ENCODE results near the gene MYO9B.

The MYO9B gene

GRCh38 chr19:17111766-17112165 is 36.2 kb downstream of the MYO9B start:
- TF ChIP-seq CTCF (conservative IDR thresholded peaks at IDR 0.05; ENCODE audit: control insufficient read depth, insufficient read depth, low read depth, low read length), result no peak
- H3K4me3 ChIP-seq (ENCODE audit: control insufficient read depth, low read depth, low read length), result no peak overlapping the region
- no peak for DNase-seq (ENCODE audit: low read depth)

DNA sequence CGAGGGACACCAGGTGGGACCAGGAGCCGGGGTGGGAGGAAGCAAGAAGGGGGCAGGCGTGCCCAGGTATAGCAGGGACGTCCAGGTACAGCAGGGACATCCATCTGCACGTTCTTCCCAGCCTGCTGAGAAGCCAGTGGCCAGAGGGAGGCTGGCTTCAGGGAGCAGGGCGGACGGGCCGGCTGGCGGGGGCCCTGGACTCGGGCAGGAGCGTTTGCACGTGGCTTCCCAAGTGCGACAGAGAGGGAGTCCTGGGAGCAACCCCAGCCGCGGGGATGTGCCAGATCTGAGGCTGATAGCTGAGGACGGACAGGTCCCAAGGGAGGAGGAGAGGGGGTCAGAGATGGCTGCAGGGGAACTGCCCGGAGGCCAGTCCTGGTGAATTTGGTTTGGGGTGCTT is 36.7 kb downstream of the MYO9B start:
- DNase-seq (ENCODE audit: low read depth), result no peak
- TF ChIP-seq CTCF (conservative IDR thresholded peaks at IDR 0.05; ENCODE audit: control insufficient read depth, insufficient read depth, low read depth, low read length), result no peak
- no peak overlapping the region for H3K4me3 ChIP-seq (ENCODE audit: control insufficient read depth, low read depth, low read length)

GRCh38 chr19:17112700-17113099 is 37.1 kb downstream of the MYO9B start:
- DNase-seq (ENCODE audit: low read depth), result no peak
- H3K4me3 ChIP-seq (ENCODE audit: control insufficient read depth, low read depth, low read length), result no peak overlapping the region
- no peak for TF ChIP-seq CTCF (conservative IDR thresholded peaks at IDR 0.05; ENCODE audit: control insufficient read depth, insufficient read depth, low read depth, low read length)

GRCh38 chr19:17113127-17113785 is 37.7 kb downstream of the MYO9B start:
- no peak for TF ChIP-seq CTCF (conservative IDR thresholded peaks at IDR 0.05; ENCODE audit: control insufficient read depth, insufficient read depth, low read depth, low read length)
- DNase-seq (ENCODE audit: low read depth), result no peak
- H3K4me3 ChIP-seq (ENCODE audit: control insufficient read depth, low read depth, low read length), result no peak overlapping the region

GRCh38 chr19:17114414-17114831 is 38.8 kb downstream of the MYO9B start:
- no peak overlapping the region for H3K4me3 ChIP-seq (ENCODE audit: control insufficient read depth, low read depth, low read length)
- peak; percentile 30 for DNase-seq (ENCODE audit: low read depth)
- TF ChIP-seq CTCF (conservative IDR thresholded peaks at IDR 0.05; ENCODE audit: control insufficient read depth, insufficient read depth, low read depth, low read length), result no peak

- no peak for TF ChIP-seq CTCF (conservative IDR thresholded peaks at IDR 0.05; ENCODE audit: control insufficient read depth, insufficient read depth, low read depth, low read length)
- no peak overlapping the region for H3K4me3 ChIP-seq (ENCODE audit: control insufficient read depth, low read depth, low read length)
- no peak for DNase-seq (ENCODE audit: low read depth)
These were observed 41.6 kb downstream of the MYO9B start for GRCh38 chr19:17116996-17117702.
